Measurements from ENCODE around the gene PER2.

DNA sequence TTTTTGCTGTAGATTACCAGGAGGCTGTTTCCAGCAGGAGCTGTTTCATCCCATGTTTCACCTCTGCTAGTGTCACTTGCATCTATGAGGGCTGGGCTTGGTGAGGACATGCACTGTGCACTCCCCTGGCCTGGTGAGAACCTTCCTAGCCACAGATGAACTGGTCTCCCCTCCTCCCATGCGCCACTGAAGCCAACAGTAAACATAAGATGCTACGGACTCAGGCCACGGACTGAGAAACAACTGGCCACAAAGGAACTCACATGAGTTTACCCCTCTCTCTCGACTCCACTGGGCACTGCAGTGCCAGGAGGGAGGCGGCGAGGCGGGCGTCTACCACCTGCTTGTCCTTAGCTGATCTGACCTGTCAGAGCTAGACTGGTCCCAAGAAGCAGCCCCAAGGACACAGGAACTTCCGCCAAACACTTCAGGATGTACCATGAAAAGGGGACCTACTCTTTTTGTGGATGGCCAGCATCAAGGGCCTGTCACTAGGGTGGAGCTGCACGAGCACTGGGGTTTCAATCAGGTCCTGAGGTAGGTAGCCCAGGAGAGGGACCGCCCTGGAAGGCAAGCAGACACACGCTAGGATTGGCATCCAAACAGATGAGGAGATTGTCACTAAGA lies 25.8 kb downstream of the PER2 start:
- TF ChIP-seq, protein P1, sequence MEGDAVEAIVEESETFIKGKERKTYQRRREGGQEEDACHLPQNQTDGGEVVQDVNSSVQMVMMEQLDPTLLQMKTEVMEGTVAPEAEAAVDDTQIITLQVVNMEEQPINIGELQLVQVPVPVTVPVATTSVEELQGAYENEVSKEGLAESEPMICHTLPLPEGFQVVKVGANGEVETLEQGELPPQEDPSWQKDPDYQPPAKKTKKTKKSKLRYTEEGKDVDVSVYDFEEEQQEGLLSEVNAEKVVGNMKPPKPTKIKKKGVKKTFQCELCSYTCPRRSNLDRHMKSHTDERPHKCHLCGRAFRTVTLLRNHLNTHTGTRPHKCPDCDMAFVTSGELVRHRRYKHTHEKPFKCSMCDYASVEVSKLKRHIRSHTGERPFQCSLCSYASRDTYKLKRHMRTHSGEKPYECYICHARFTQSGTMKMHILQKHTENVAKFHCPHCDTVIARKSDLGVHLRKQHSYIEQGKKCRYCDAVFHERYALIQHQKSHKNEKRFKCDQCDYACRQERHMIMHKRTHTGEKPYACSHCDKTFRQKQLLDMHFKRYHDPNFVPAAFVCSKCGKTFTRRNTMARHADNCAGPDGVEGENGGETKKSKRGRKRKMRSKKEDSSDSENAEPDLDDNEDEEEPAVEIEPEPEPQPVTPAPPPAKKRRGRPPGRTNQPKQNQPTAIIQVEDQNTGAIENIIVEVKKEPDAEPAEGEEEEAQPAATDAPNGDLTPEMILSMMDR (IDR thresholded peaks at IDR 0.05 in 4 of 5, conservative IDR thresholded peaks at IDR 0.05 in 1 of 5) = no peak
- no peak for TF ChIP-seq POLR2A (IDR thresholded peaks at IDR 0.05)

Data from gastrocnemius medialis (tissue), 4 donors.